Left forelimb (tissue), 1 donor: Measurements from ENCODE around the gene CD300LF.

Source experiments
- DNase-seq: peaks from one replicate; pipeline ENCODE4 v3.0.0-alpha.2; 2018; ENCODE audit warnings: low spot score

The CD300LF gene

GRCh38 chr17:74729866-74730265, 17.1 kb upstream of the CD300LF start:
- DNase-seq, result no peak

- DNase-seq, result no peak
Measured at GRCh38 chr17:74729368-74729767, 16.6 kb upstream of the CD300LF start.

- no peak for DNase-seq
Measured at GRCh38 chr17:74728702-74729075, 16.0 kb upstream of the CD300LF start.

- DNase-seq, result no peak
Measured at GRCh38 chr17:74728033-74728701, 15.4 kb upstream of the CD300LF start.

GRCh38 chr17:74725111-74725510, 12.4 kb upstream of the CD300LF start:
- DNase-seq, result no peak

GRCh38 chr17:74723891-74724290, 11.2 kb upstream of the CD300LF start:
- DNase-seq, result no peak

- DNase-seq, result no peak
Measured at GRCh38 chr17:74722782-74723181, 10.1 kb upstream of the CD300LF start.

- no peak for DNase-seq
Measured at GRCh38 chr17:74720506-74720905, 7.8 kb upstream of the CD300LF start.

- no peak for DNase-seq
Measured at GRCh38 chr17:74715144-74715543, 2.4 kb upstream of the CD300LF start.

- DNase-seq, result no peak
Measured at GRCh38 chr17:74713171-74713755, 540 bp upstream of the CD300LF start.

- no peak for DNase-seq
Measured at GRCh38 chr17:74712301-74712700, 422 bp downstream of the CD300LF start.

GRCh38 chr17:74711058-74711824, 1.5 kb downstream of the CD300LF start:
- no peak for DNase-seq

GRCh38 chr17:74704544-74704943, 8.2 kb downstream of the CD300LF start:
- DNase-seq, result no peak

- DNase-seq, result no peak
Measured at GRCh38 chr17:74703311-74703710, 9.4 kb downstream of the CD300LF start.

GRCh38 chr17:74702116-74702871, 10.4 kb downstream of the CD300LF start:
- DNase-seq, result no peak

- no peak for DNase-seq
Measured at GRCh38 chr17:74699236-74699635, 13.5 kb downstream of the CD300LF start.

- DNase-seq, result no peak
Measured at GRCh38 chr17:74698069-74698468, 14.7 kb downstream of the CD300LF start.

GRCh38 chr17:74697515-74697914, 15.2 kb downstream of the CD300LF start:
- no peak for DNase-seq

GRCh38 chr17:74695629-74696028, 17.1 kb downstream of the CD300LF start:
- no peak for DNase-seq

GRCh38 chr17:74694081-74694480, 18.6 kb downstream of the CD300LF start:
- no peak for DNase-seq

GRCh38 chr17:74691151-74691550, 21.6 kb downstream of the CD300LF start:
- no peak for DNase-seq

- no peak for DNase-seq
Measured at GRCh38 chr17:74690409-74690825, 22.3 kb downstream of the CD300LF start.

GRCh38 chr17:74687886-74688285, 24.8 kb downstream of the CD300LF start:
- DNase-seq, result no peak
